ENCODE measurements around the gene EVA1A.

Gene EVA1A

GRCh38 chr2:75518638-75519465, 41.9 kb downstream of the EVA1A start:
- Histone ChIP-seq H3K36me3 (ENCODE audit: insufficient read depth, insufficient read length, low read length) (peaks cover 3% of the 10 kb centered on the region), H3K4me1 (ENCODE audit: insufficient read depth, insufficient read length) (no peaks in the 10 kb centered on the region), H3K9me3 (ENCODE audit: insufficient read depth, low read length) (0 out of 2 replicates have a peak, but pooled peaks cover under 1% of the 10 kb centered on the region), H3K27me3 (ENCODE audit: insufficient read depth, insufficient read length) (no peaks in the 10 kb centered on the region), H3K4me3 (ENCODE audit: insufficient read length, low read depth) (no peak overlapping the region), H3K9ac (ENCODE audit: insufficient read length, low read depth) (no peak overlapping the region)
- TF ChIP-seq YY1 (IDR thresholded peaks at IDR 0.05; ENCODE audit: insufficient read depth, insufficient read length) = no peak
- no peak for TF ChIP-seq ZNF274 (IDR thresholded peaks at IDR 0.05; ENCODE audit: low read depth, low read length)
- TF ChIP-seq SUZ12 (IDR thresholded peaks at IDR 0.05; ENCODE audit: extremely low read depth, insufficient read depth, insufficient read length) = no peak
- no peak for DNase-seq (ENCODE audit: low read depth, low spot score)

DNA sequence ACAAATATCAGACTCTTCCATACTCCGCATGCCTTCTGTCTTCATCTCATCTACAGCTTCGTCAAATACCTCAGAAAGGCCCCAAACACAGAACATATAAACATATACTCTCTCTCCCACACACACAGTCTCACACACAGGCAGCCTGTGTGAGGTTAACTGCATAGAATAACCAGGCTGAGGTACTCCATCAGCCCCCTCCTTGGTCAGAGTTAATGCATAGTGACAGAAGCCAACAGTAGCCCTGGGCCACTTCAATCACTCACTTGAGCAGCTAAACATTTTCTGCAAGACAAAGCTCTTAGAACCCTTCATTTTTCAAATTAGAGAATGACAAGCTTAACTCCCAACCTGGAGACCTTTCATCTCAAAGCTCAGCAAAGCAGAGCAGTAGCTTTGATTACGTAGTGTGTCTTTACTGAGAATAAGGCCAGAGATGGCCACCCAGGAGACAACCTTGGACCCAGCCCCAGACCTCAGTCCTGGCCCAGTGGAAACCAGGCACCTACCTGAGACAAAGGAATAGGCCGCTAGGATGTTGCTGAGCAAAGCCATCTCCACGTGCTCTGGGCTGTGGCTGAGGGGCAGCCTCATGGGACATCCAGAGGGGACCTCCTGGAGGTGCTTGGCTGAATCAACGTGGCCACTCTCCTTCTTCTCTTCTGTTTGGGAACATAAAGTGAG, 43.0 kb downstream of the EVA1A start:
- no peaks in the 10 kb centered on the region for H3K4me1 ChIP-seq (ENCODE audit: insufficient read depth, insufficient read length)
- H3K4me3 ChIP-seq (ENCODE audit: insufficient read length, low read depth) = no peak overlapping the region

GRCh38 chr2:75516378-75517360, 44.1 kb downstream of the EVA1A start:
- no peaks in the 10 kb centered on the region for H3K27me3 ChIP-seq (ENCODE audit: insufficient read depth, insufficient read length)
- no peak overlapping the region for H3K4me3 ChIP-seq (ENCODE audit: insufficient read length, low read depth)
- TF ChIP-seq ZNF274 (IDR thresholded peaks at IDR 0.05; ENCODE audit: low read depth, low read length) (no peak), YY1 (IDR thresholded peaks at IDR 0.05; ENCODE audit: insufficient read depth, insufficient read length) (no peak), SUZ12 (IDR thresholded peaks at IDR 0.05; ENCODE audit: extremely low read depth, insufficient read depth, insufficient read length) (no peak)
- peaks cover 3% of the 10 kb centered on the region for H3K36me3 ChIP-seq (ENCODE audit: insufficient read depth, insufficient read length, low read length)
- DNase-seq (ENCODE audit: low read depth, low spot score) = no peak
- no peak overlapping the region for H3K9ac ChIP-seq (ENCODE audit: insufficient read length, low read depth)
- H3K4me1 ChIP-seq (ENCODE audit: insufficient read depth, insufficient read length) = no peaks in the 10 kb centered on the region
- H3K9me3 ChIP-seq (ENCODE audit: insufficient read depth, low read length) = peaks cover 22% of the 10 kb centered on the region; the same call in 1 of the 2 replicates

More for the DNA sequence above, 43.0 kb downstream of the EVA1A start:
- DNase-seq (ENCODE audit: low read depth, low spot score) = no peak
- Histone ChIP-seq H3K9ac (ENCODE audit: insufficient read length, low read depth) (no peak overlapping the region), H3K36me3 (ENCODE audit: insufficient read depth, insufficient read length, low read length) (peaks cover 3% of the 10 kb centered on the region), H3K27me3 (ENCODE audit: insufficient read depth, insufficient read length) (no peaks in the 10 kb centered on the region), H3K9me3 (ENCODE audit: insufficient read depth, low read length) (peaks cover 12% of the 10 kb centered on the region; the same call in 1 of the 2 replicates)
- TF ChIP-seq YY1 (IDR thresholded peaks at IDR 0.05; ENCODE audit: insufficient read depth, insufficient read length) = no peak

GRCh38 chr2:75515584-75516368, 45.0 kb downstream of the EVA1A start:
- H3K9ac ChIP-seq (ENCODE audit: insufficient read length, low read depth) = no peak overlapping the region
- H3K36me3 ChIP-seq (ENCODE audit: insufficient read depth, insufficient read length, low read length) = peaks cover 3% of the 10 kb centered on the region
- H3K9me3 ChIP-seq (ENCODE audit: insufficient read depth, low read length) = peaks cover 26% of the 10 kb centered on the region; the same call in 1 of the 2 replicates
- DNase-seq (ENCODE audit: low read depth, low spot score) = no peak
- no peak for TF ChIP-seq YY1 (IDR thresholded peaks at IDR 0.05; ENCODE audit: insufficient read depth, insufficient read length)
- TF ChIP-seq SUZ12 (IDR thresholded peaks at IDR 0.05; ENCODE audit: extremely low read depth, insufficient read depth, insufficient read length) = no peak
- no peak for TF ChIP-seq ZNF274 (IDR thresholded peaks at IDR 0.05; ENCODE audit: low read depth, low read length)
- H3K4me3 ChIP-seq (ENCODE audit: insufficient read length, low read depth) = no peak overlapping the region
- H3K4me1 ChIP-seq (ENCODE audit: insufficient read depth, insufficient read length) = no peaks in the 10 kb centered on the region
- no peaks in the 10 kb centered on the region for H3K27me3 ChIP-seq (ENCODE audit: insufficient read depth, insufficient read length)

DNA sequence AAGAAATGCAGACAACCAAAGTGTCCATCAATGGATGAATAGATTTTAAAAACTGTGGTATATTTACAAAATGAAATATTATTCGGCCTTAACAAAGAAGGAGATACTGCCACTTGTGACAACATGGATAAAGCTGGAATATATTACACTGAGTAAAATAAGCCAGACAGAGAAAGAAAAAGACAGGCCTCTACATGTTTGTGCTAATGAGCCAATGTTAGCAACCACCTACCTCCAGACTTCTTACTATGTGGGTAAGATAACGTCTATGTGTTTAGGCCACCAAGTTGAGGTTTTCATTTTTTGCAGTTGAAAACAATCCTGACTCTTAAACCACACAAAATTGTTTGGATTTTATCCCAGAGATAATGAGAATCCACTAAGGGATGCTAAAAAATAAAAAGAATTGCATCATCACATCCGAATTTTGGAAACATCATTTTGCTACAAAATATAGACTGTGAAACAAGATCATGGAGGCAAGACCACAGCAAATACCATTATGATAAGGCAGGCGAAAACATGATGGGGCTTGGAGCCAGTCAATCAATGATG, 47.0 kb downstream of the EVA1A start:
- TF ChIP-seq YY1 (IDR thresholded peaks at IDR 0.05; ENCODE audit: insufficient read depth, insufficient read length) = no peak
- TF ChIP-seq ZNF274 (IDR thresholded peaks at IDR 0.05; ENCODE audit: low read depth, low read length) = no peak
- no peak for TF ChIP-seq SUZ12 (IDR thresholded peaks at IDR 0.05; ENCODE audit: extremely low read depth, insufficient read depth, insufficient read length)
- Histone ChIP-seq H3K4me3 (ENCODE audit: insufficient read length, low read depth) (no peak overlapping the region), H3K27me3 (ENCODE audit: insufficient read depth, insufficient read length) (no peaks in the 10 kb centered on the region), H3K9me3 (ENCODE audit: insufficient read depth, low read length) (peaks cover 37% of the 10 kb centered on the region; the same call in 1 of the 2 replicates), H3K9ac (ENCODE audit: insufficient read length, low read depth) (no peak overlapping the region), H3K4me1 (ENCODE audit: insufficient read depth, insufficient read length) (no peaks in the 10 kb centered on the region), H3K36me3 (ENCODE audit: insufficient read depth, insufficient read length, low read length) (peaks cover 3% of the 10 kb centered on the region)
- DNase-seq (ENCODE audit: low read depth, low spot score) = no peak

All from NT2/D1 (cell line).